Measurements from ENCODE around the gene GPX6. TPM values are rescaled to one million over a fixed set of nuclear protein-coding genes. Genes with fewer than 3 reads are reported as not detected.

GPX6 gene
- total RNA-seq, 2 donors from 2014 or later = not detected

- peak overlapping the region; percentile 88 for H3K27ac Mint-ChIP-seq
- H3K4me3 Mint-ChIP-seq = peak overlapping the region; percentile 71
- no peaks in the 10 kb centered on the region for H3K9me3 Mint-ChIP-seq
- WGBS, 2 experiments (ENCODE audit: insufficient coverage in 1 of 2, insufficient read length in 1 of 2) = 5 to 8% methylated on average over 17 to 29 of the region's 31 CpGs
- Histone ChIP-seq H3K27me3 (ENCODE audit: control insufficient read depth, insufficient read depth, low read length, poor library complexity, severe bottlenecking) (no peaks in the 10 kb centered on the region), H3K4me3 (ENCODE audit: low read length) (peak overlapping the region; percentile 80), H3K9ac (ENCODE audit: extremely low read depth, low read length, poor library complexity, severe bottlenecking) (peak overlapping the region; percentile 21), H3K36me3 (ENCODE audit: control insufficient read depth, insufficient read depth, low read length) (no peaks in the 10 kb centered on the region), H3K27ac (ENCODE audit: low read depth, low read length) (no peak overlapping the region), H3K4me1 (ENCODE audit: control insufficient read depth, insufficient read depth, low read length) (no peaks in the 10 kb centered on the region), H3K9me3 (ENCODE audit: control insufficient read depth, low read length) (no peaks in the 10 kb centered on the region)
- H3K27me3 Mint-ChIP-seq (ENCODE audit: insufficient read depth) = peaks cover 35% of the 10 kb centered on the region
- no peak for TF ChIP-seq CTCF (conservative IDR thresholded peaks at IDR 0.05)
- H3K36me3 Mint-ChIP-seq (ENCODE audit: low read depth) = no peaks in the 10 kb centered on the region
- peaks cover 8% of the 10 kb centered on the region for H3K4me1 Mint-ChIP-seq
- DNase-seq = peak; percentile 74
Measured at GRCh38 chr6:28543651-28544610, 28.3 kb upstream of the GPX6 start.

GRCh38 chr6:28542440-28543296 lies 27.1 kb upstream of the GPX6 start:
- Histone ChIP-seq H3K4me3 (ENCODE audit: low read length) (peak overlapping the region; percentile 80), H3K9me3 (ENCODE audit: control insufficient read depth, low read length) (no peaks in the 10 kb centered on the region), H3K9ac (ENCODE audit: extremely low read depth, low read length, poor library complexity, severe bottlenecking) (peak overlapping the region; percentile 18), H3K4me1 (ENCODE audit: control insufficient read depth, insufficient read depth, low read length) (no peaks in the 10 kb centered on the region), H3K36me3 (ENCODE audit: control insufficient read depth, insufficient read depth, low read length) (no peaks in the 10 kb centered on the region), H3K27me3 (ENCODE audit: control insufficient read depth, insufficient read depth, low read length, poor library complexity, severe bottlenecking) (no peaks in the 10 kb centered on the region), H3K27ac (ENCODE audit: low read depth, low read length) (no peak overlapping the region)
- no peaks in the 10 kb centered on the region for H3K36me3 Mint-ChIP-seq (ENCODE audit: low read depth)
- 1 to 5% methylated on average over 18 to 30 of the region's 30 CpGs for WGBS, 2 experiments (ENCODE audit: insufficient coverage in 1 of 2, insufficient read length in 1 of 2)
- no peaks in the 10 kb centered on the region for H3K9me3 Mint-ChIP-seq
- H3K4me1 Mint-ChIP-seq = peaks cover 15% of the 10 kb centered on the region
- peaks cover 35% of the 10 kb centered on the region for H3K27me3 Mint-ChIP-seq (ENCODE audit: insufficient read depth)
- peak; percentile 93 for TF ChIP-seq CTCF (conservative IDR thresholded peaks at IDR 0.05)
- H3K4me3 Mint-ChIP-seq = peak overlapping the region; percentile 71
- peak overlapping the region; percentile 90 for H3K27ac Mint-ChIP-seq
- peak; percentile 97 for DNase-seq

GRCh38 chr6:28541996-28542395 lies 26.4 kb upstream of the GPX6 start:
- 67 to 75% methylated on average over 4 to 6 of the region's 7 CpGs for WGBS, 2 experiments (ENCODE audit: insufficient coverage in 1 of 2, insufficient read length in 1 of 2)
- no peaks in the 10 kb centered on the region for H3K27me3 ChIP-seq (ENCODE audit: control insufficient read depth, insufficient read depth, low read length, poor library complexity, severe bottlenecking)
- peaks cover 15% of the 10 kb centered on the region for H3K4me1 Mint-ChIP-seq
- H3K9ac ChIP-seq (ENCODE audit: extremely low read depth, low read length, poor library complexity, severe bottlenecking) = peak overlapping the region; percentile 18
- no peaks in the 10 kb centered on the region for H3K36me3 Mint-ChIP-seq (ENCODE audit: low read depth)
- H3K9me3 Mint-ChIP-seq = no peaks in the 10 kb centered on the region
- H3K4me1 ChIP-seq (ENCODE audit: control insufficient read depth, insufficient read depth, low read length) = no peaks in the 10 kb centered on the region
- peak overlapping the region; percentile 90 for H3K27ac Mint-ChIP-seq
- H3K9me3 ChIP-seq (ENCODE audit: control insufficient read depth, low read length) = no peaks in the 10 kb centered on the region
- H3K4me3 Mint-ChIP-seq = peak overlapping the region; percentile 71
- TF ChIP-seq CTCF (conservative IDR thresholded peaks at IDR 0.05) = no peak
- no peak for DNase-seq
- no peak overlapping the region for H3K27ac ChIP-seq (ENCODE audit: low read depth, low read length)
- H3K36me3 ChIP-seq (ENCODE audit: control insufficient read depth, insufficient read depth, low read length) = no peaks in the 10 kb centered on the region
- H3K4me3 ChIP-seq (ENCODE audit: low read length) = peak overlapping the region; percentile 80
- H3K27me3 Mint-ChIP-seq (ENCODE audit: insufficient read depth) = peaks cover 32% of the 10 kb centered on the region

Data from endodermal cell (in vitro differentiated cells).